Measurements from ENCODE around the gene DENR.

GRCh38 chr12:122730215-122731014 is 22.2 kb upstream of the DENR start, which contains the start of gene HCAR1:
- TF ChIP-seq CTCF (conservative IDR thresholded peaks at IDR 0.05; ENCODE audit: low read length) (no peak), EZH2phosphoT487 (IDR thresholded peaks at IDR 0.05; ENCODE audit: borderline replicate concordance, low read depth, low read length) (no peak)

All from OCI-LY7 (cell line).